Stimulated activated CD4-positive, alpha-beta T cell treated with anti-CD3 and anti-CD28 coated beads, Interleukin-2, amount 100 ng/mL, for 24 hours (primary cell): ENCODE data around the gene POU2AF1.

Source experiments
- DNase-seq, 2 donors: peaks; one replicate each; pipeline ENCODE4 v3.0.0-alpha.2; 2020

Gene POU2AF1, protein sequence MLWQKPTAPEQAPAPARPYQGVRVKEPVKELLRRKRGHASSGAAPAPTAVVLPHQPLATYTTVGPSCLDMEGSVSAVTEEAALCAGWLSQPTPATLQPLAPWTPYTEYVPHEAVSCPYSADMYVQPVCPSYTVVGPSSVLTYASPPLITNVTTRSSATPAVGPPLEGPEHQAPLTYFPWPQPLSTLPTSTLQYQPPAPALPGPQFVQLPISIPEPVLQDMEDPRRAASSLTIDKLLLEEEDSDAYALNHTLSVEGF

GRCh38 chr11:111378861-111379601, at the start of gene POU2AF1:
POU2AF1 (minus strand) TSS chr11:111379275; CDS start chr11:111379177, 98 bp downstream.
- peak; percentile 79 to 80 for DNase-seq

DNA sequence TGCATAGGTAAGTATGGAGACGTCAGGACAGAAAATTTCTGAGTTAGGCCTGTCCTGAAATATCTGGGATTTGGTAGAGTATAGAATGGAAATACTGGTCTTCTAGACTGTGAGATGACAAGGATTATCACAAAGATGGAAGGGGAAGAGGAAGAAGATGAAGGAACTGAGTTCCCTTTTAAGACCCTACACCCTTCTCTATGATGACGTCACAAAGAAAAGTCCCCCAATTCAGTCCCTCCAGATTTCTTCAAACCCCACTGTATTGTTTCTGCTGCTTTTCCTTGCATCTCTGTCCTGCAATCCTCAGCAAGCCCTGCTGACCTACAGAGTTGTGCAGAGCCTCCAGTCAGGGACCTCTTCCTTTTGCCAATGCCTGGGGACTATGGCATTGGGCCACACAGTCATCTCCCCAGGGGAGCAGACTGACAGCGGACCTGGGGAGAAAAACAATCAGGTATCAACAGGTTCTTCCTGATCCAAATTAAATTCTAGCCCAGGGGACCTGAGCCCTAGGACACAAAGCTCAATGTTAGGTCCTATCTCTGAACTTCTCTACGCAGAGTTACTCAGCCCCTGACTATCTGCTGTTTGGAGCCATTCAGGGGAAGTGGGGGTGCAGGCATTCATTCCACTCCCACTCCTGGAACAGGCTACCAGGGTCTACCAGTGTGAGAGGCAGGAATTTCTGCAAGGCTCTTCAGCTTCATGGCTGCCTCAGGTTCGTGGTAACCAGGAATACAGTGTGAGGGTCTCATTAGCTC, 49.2 kb upstream of the POU2AF1 start:
- no peak for DNase-seq

GRCh38 chr11:111427471-111427912, 48.4 kb upstream of the POU2AF1 start:
- no peak for DNase-seq

- DNase-seq = no peak
These were observed 47.5 kb upstream of the POU2AF1 start for GRCh38 chr11:111426617-111427016.

DNA sequence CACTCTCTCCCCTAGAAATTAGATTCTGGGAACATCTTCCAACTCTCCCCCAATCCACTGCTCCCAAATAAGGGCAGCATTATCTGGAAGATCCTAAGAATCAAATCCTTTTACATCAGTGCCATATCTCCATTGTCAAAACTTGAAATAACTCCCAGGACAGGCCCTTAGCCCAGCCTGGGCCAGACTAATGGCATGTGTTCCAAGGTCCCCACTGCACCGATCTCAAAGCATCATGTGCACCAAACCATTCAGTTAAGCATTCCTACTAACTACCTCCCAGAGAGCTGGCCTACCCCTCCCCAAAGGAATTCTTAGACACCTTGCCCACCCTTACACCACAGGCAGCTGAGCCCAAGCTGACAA, 44.2 kb upstream of the POU2AF1 start:
- no peak for DNase-seq

DNA sequence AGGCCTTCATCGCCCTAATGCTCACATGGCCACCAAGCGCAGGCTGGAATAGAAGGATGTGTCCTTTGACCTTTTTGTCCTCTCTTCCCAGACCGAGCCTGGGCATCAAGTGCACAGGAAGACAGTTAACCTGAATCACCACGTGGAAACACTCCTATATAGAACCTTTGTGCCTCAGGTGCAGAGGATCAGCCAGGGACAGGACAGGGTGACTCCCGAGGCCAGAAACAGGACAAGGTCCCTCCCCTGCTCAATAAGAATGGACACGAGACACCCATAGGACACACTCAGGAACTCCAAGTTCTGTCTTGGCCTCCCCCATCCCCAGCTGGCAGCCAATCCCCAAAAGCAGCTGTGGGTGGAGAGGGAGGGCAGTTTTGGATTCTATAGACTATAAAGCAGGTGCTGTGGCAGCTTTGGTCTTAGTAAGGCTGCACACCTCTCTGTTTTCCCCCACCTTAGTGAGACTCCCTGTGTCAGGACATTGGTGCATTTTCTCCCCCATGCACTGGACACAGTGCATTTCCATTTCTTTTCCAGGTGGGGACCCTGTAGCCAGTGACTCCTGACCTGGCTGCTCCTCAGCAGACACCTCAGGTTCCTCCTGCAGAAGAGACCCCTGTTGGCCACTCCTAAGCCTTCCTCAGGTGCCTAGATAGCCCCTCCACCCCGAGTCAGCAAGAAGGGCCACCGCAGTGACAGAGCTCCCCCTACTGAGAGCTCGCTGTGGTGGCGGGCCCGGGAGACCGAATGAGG, 43.6 kb upstream of the POU2AF1 start:
- DNase-seq = peak; percentile 69 to 70

GRCh38 chr11:111421251-111421650, 42.2 kb upstream of the POU2AF1 start:
- DNase-seq = no peak

GRCh38 chr11:111419641-111420327, 40.7 kb upstream of the POU2AF1 start:
- DNase-seq = no peak

DNA sequence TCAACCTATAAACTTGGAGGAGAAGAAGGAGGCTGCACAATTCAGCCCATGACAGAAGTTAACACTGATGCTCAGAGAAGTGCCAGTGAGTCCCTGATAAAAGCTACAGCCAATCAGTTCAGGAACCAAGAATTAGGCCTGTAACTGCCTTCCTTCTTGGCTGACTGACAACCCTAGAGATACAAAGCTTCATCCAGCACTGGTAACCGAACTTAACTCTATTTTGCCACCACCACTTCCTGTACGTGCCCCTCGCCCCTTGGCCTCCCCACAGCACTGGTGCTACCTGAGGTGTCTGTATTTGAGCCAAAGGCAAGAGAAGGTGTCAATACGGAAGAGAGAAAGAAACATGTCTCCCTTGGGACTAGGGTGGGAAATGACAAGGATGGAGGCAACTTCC, 40.1 kb upstream of the POU2AF1 start:
- DNase-seq = no peak

DNA sequence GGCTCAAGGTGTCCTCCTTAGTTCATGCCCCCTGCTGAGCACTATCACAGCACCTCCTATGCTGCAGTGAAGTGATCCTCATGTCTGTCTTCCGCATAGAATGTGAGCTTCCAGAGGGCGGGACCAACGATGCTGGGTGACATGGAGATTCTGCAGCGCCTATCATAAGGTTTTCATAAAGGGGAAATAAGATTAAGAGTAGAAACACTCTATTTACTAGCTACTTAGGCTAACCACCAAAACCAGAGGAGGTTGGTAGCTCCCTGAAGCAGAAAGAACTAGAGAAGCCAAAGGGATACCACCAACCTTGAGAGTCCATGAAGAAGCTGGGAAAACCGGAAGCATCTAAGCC, 39.3 kb upstream of the POU2AF1 start:
- DNase-seq = no peak

DNA sequence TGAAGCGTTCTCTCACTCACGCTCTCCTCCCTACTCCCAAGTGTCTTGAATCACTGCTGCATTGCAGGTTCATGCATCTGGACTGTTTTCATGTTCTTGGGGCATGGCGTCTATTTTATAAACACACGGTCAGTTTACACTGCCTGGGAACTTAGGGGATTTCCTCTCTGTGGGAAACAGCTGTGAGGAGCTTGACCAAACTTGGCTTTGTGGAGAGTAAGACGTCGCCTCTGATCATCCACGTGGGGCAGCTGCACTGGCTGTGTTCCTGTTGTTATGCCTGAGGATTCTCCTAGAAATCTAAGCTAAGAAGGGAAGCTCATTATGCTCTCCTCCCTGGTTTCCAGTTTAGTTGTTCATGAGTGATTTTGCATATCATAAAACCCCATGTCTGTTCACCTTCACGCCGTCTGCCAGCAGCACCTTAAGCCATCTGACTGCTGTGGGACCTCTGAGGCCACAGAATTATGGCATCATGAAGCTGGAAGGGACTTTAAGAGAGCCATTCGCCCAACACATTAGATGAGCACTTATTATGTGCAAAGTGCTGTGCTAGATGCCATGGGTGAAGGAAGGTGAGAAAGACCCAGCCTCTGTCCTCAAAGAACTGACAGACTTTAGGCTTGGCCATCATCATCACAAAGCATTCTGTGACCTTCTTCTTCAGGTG, 38.8 kb upstream of the POU2AF1 start:
- no peak for DNase-seq

DNA sequence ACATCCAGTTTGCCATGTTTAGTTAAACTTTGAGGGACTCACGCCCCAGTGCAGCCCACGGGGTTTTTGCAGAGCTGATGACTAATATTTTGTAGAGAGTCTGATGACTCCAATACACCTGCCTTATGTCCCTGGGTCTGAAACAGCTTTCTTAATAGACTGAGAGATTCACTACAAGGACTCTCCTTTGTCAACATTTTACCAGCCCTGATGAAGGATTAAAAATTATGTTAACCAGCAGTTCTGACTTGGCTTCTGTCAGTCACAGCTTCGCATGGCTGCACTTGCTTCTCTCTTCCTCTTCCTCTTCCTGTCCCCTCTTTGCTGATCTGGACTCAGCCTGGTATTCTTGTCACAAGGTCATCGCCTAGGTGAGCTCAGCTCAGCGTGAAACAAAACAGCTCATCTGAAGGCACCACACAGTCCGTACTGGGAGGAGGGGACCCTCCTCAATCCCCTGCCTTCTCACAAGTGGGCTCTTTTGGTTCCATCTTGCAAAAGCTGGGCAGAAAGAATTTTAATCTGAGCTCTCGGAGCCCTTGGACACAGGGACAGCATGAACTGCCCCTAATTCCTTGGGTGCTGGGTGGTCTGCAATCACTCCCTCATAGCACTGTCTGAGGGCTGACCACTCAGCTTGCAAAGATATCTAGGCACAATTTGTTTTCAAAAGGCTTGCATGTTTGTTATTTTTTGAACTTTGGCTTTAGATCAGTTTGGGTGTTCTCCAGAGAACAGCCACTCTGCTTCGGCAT, 38.1 kb upstream of the POU2AF1 start:
- peak; percentile 22 to 40 for DNase-seq

DNA sequence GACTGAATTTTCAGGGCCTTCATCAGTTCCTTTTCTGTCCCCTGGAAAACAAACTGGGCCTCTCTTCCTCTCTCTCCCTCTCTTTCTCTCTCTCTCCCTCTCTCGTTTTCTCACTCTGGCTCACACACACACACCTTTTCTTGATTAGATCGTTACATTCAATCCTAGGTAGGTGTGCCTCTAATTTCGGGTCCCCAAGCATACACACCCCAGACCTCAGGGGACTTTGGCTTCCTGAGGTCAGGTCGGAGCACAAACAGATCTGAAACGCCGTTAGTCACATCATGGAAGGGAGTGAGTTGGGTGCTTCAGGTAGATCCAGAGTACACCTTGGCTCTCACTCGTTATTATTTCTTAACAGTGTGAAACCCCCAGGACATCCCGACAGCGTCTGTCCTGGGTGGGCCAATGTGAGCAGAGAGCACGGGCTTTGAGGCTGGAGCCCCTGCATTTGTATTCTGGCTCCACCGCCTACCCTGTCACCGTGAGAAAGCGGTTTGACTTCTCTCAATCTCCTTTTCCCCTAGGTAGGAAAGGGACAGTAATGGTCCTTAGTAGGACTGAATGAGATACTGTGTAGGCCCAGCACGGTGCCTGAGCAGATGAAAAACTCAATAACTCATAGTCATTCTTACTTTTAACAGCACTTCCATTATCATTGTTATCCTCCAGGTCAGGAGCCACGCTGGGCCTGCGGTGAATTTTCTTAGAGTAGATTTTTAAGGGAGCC, 37.3 kb upstream of the POU2AF1 start:
- no peak for DNase-seq

- DNase-seq = no peak
These were observed 35.9 kb upstream of the POU2AF1 start for GRCh38 chr11:111414936-111415335.

- no peak for DNase-seq
These were observed 35.3 kb upstream of the POU2AF1 start for GRCh38 chr11:111414267-111414931.

- DNase-seq = peak; percentile 47 to 64
These were observed 34.8 kb upstream of the POU2AF1 start for GRCh38 chr11:111413849-111414248.

GRCh38 chr11:111412293-111412692, 33.2 kb upstream of the POU2AF1 start:
- no peak for DNase-seq

DNA sequence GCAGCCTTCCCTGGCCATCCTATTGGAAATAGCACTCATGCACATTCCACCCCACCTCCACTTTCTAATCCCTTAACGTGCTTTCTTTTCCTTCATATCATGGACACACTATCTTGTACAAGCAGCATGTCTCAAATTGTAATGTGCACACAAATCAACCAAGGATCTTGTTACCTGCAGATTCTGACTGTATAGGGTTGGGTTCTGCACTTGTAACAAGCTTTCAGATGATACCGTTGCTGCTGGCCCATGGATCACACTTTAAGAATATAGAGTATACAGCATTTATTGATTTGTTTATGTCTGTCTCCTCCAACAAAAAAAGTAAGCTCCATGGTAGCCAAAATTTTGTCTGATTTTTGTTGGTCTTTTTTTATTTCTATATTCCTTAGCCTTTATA, 32.4 kb upstream of the POU2AF1 start:
- no peak for DNase-seq

DNA sequence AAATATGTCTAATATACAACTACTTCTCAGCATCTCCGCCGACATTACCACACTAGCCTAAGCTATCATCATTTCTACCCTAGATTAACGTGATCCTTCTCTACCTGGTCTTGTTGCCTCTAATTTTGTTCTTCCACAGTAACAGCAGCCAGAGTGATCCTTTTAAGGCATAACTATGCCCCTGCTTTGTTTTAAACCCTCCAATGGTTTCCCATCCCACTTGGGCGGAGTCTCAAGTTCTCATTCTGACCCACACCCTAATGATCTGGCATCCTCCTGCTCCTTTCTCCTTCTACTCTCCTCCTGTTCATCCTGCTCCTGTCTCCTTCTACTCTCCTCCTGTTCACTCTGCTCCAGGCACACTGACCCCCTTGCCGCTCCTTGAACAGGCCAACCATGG, 31.9 kb upstream of the POU2AF1 start:
- no peak for DNase-seq

DNA sequence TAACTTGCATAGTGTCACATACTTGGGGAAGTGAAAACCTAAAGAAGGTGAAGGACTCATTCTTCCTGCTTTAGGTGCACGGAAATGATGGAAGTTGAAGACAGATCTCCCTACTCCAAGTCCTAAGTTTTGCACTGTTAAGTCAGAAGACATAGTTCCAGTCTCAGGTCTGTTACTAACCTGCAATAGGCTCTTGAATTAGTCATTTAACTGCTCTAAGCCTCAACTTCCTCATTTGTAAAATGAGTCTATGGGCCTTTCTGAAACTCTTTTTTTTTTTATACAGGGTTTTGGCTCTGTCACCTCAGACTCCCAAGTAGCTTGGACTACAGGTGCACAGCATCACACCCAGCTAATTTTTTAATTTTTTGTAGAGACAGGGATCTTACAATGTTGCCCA, 30.8 kb upstream of the POU2AF1 start:
- no peak for DNase-seq
